GM18508 (cell line): ENCODE data around the gene HEPHL1.
"Not testable (repeated sequence)": the region's sequence is repeated elsewhere in the genome, so short reads cannot be mapped to it uniquely, and the experiment has no call there.

Source experiments
- ATAC-seq: cut with Tn5 transposase; IDR thresholded peaks from one replicate; pipeline ENCODE4 v1.9.1; 2021; ENCODE audit warnings: moderate number of reproducible peaks; ENCODE audit not compliant: insufficient read depth, unreplicated experiment

HEPHL1 gene

DNA sequence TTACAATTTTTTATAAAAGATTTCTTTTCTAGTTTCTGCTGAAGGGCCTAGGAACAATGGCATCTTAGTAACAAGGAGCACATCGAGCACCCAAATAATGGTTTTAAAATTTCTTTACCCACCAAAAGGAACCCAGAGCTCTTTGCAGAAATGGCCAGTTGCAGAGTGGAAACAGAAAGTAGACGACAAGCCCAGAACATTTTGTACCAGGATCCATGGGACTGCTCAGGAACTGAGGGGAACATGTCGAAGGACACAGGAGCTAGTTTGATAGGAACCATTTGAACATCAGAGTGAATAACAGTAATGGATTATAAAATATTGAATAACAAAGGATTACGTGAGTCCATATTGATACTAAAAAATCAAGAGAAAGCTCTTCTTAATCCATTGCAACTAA lies 124.8 kb downstream of the HEPHL1 start:
- no peak for ATAC-seq

DNA sequence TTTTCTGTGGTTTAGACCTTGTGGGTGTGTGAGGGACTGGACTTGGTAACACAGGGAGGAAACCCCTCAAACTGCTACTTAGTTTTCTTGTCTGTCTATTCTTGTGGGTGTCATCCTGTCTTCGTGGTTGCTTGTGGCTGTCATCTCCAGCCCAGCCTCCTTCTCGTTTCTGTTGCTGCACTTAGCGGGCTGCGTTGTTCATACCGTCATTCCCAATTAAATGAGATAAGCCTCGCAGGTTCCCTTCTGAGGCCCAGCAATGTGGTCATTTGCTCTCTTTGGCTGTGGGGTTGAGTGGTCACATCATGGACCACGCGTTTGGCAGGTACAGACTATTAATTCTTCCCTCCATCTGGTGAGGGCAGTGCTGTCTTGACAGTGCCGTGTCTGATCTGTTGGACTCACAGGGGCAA lies 126.3 kb downstream of the HEPHL1 start:
- no peak for ATAC-seq

DNA sequence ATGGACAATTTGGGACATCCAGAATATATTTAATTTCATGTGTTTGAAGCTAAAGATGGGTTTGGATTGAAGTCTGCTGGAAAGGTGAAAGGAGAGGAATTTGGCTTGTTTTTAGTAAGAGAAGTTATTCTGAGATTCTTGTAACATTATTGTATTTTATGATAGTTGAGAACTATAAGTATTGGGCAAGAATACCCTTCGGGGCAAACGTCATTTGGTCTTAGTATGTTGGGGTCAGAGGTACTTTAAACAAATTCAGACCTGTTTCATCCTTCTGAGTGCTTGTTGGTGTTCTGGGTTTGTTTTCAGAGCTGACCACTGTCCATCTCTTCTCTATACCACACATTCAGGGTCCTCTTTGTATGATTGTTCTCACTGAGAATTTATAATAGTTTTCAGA lies 127.0 kb downstream of the HEPHL1 start:
- no peak for ATAC-seq

DNA sequence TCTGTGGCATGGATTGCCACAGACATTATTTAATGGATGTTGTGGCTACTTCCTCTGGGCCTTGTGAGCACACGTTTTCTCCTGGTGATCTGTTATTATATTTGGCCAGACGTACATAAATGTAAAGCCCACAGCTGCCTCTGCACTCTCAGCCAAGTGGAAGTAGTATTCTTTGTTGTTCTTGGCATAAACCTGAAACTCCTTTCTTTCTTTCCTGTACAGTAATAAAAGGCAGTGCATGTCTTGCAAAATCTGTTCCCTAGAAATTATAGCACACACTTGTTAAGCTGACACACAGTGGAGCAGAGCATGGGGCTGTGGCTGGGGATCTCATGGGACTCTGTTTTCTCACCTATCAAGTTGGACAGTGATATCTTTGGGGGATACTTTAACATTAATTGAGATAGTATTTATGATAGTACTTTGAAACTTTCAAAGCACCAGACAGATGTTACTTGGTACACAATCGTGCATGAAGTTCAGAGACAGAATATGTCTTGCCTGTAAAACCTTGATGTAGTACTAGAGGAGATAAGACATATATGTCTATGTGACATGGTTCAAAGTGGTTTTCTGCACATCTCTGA lies 128.4 kb downstream of the HEPHL1 start:
- no peak for ATAC-seq

DNA sequence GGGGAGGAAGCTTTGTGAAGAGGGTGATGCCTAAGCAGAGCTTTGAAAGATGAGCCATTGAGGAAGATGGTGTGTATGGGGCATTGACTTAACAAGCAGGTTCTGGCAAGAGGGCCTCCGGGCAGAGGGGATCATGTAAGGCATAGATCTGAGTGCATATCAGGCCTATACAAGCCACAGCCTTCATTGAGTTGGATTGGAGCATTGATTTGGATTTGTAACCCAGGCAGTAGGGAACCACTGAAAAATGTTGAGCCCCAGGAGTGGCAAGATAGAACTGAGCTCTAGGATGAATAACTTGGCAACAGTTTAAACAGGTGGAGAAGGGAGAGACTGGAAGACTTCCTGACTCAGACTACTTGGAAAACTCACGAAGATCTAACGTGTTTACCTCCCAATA lies 128.9 kb downstream of the HEPHL1 start:
- no peak for ATAC-seq

DNA sequence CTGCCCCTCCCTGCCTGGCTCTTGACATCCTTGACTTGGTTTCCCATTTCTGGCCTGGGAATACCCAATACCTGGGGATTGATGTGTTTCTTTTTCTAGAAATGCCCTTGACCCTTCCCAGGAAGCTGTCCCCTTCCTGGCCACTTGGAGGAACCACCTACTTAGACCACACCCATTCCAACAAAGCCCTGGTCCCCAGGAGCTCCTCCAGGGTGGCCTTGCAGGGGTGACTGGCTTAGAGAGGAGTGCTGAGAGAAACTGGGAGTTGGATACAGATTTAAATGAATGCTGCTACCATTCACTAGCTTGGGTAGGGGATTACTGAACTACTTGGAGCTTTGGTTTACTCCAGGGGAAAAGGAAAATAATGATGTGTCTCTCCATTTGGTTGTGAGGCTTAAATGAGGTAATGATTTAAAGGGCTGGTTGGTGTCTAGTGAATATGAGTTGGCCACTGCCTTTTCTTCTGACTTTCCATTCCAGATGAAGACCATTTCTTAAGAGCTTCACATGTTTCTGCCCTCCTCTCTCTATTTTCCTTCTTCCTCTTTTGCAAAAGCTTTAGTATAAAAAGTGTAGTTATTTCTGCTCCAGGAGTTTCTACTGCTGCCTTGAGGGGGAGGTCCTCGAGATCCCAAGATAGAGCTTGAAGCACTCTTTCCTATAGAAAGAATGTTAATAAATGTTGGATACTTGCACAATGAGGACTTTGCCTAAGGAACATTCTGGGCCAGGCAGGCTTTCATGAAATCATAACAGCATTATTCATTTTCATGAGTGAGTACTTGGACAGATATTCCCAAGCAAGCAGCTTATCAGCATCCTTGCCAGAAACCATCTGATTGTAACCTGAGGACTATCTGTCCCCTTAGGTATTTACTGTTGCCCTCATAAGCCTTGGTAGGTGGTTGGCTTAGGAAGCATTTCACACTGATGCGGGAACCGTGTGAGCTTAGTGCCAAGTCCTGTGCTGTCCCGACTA lies 129.8 kb downstream of the HEPHL1 start:
- ATAC-seq, result no peak

DNA sequence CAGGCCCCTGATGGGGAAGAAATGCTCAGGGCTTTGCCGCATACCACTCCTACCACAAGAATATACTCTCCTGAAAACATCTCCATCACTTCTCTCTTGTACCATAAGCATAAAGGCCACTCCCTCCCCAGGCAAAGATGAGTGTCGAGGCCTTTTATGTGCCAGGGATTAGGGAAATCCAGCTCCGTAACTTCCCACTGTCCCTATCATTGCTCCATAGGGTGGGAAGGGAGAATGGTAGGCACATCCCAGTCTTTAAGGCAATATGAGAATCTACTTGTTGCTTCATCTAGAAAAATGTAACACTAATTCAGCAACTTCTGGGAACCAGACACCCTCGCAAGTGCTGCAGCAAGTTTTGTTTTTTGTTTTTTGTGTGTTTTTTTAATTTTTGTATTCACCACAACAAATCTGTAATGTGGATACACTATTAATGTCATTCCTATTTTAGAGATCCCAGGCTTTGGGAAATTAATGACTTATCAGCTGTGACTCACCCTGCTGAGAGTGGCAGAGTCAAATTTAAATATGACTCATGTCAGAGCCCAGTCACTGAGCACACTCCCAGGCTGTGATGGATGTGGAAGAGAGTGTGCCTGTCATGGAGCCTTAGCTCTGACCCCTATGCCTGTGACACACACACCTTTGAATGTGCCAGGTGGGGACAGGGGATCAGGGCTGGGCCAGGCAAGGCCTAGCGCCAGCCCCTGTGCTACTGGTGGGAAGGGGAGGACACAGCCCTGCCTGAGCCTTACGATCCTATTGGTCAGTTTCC lies 130.9 kb downstream of the HEPHL1 start:
- ATAC-seq, result no peak

DNA sequence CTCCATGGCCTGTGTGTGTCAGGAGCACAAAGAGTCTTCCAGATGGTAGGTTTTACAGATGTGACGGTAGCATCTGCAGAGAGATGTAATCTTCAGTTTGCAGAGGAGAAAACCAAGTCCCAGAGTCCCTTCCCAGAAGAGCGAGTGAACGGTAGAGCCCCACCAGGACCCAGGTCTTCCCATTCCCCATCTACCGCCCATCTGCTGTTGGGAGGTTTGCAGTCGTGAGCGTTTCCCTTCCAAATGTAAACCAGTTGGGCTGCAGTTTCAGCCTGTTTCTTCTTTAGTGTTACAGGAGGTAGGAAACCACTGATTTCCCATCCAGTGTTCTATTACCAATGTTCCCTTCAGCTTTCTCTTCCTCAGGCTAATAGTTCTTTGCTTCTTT lies 131.5 kb downstream of the HEPHL1 start:
- ATAC-seq, result no peak

DNA sequence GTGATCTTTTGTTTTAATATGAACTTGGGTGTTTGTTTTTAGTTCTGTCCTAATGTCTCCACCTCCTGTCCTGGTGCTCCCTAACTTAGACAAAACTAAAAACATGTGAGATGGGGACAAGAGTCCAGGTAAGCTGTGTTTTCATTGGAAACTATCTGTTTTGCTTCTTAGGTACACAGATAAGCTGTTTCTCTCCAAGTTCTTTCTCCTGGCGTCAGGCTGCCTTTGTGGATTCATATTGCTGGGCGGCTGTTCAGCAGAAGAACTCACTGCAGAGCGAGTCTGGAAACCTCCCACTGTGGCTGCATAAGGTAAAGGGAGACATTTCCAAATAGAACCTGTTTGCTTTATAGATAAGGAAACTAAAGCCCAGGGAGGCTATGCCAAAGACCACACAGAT lies 132.2 kb downstream of the HEPHL1 start:
- no peak for ATAC-seq

DNA sequence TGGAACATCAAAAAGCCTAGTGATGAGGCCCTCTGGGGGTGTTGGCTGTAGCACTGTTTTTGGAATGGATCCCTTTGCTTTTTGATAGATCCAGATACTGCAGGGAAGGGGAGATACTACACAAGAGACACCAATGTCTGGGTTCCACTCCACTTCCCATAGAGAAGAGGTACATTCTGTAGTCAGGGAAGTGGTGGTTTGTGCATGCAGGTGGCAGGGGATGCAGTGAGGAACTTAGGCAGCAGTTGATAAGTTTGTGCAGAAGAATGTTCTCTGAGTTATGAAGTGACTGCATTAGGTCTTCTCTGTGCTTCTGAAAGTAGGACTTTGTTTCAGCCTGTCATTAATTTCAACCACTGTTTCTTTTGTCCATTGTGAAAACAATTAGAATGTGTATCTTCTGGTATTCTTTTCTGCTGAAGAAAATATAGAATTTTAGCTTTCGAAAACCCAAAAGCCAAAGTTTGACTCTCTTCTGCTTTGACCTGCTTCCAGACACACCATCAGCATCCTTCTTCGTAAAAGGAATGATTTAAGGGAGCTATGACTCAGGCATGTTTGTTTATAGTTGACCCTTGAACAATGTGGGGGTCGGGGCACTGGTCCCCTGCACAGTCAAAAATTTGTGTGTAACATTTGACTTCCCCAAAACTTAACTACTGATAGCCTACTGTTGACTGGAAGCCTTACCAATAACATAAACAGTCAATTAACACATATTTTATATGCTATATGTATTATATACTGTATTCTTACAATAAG lies 133.1 kb downstream of the HEPHL1 start:
- ATAC-seq, result no peak

DNA sequence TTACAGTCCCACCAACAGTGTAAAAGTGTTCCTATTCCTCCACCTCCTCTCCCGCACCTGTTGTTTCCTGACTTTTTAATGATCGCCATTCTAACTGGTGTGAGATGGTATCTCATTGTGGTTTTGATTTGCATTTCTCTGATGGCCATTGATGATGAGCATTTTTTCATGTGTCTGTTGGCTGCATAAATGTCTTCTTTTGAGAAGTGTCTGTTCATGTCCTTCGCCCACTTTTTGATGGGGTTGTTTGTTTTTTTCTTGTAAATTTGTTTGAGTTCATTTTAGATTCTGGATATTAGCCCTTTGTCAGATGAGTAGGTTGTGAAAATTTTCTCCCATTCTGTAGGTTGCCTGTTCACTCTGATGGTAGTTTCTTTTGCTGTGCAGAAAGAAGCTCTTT lies 136.2 kb downstream of the HEPHL1 start:
- not testable (repeated sequence) for ATAC-seq
